GM04504 (cell line): Measurements from ENCODE around the gene PLAAT4.
"Not testable (repeated sequence)": the region's sequence is repeated elsewhere in the genome, so short reads cannot be mapped to it uniquely, and the experiment has no call there.

Experiments used
- DNase-seq: peaks from one replicate; pipeline ENCODE4 v3.0.0-alpha.2; 2012; ENCODE audit warnings: low read depth

Gene PLAAT4

GRCh38 chr11:63547061-63547460, 10.5 kb downstream of the PLAAT4 start:
- no peak for DNase-seq

DNA sequence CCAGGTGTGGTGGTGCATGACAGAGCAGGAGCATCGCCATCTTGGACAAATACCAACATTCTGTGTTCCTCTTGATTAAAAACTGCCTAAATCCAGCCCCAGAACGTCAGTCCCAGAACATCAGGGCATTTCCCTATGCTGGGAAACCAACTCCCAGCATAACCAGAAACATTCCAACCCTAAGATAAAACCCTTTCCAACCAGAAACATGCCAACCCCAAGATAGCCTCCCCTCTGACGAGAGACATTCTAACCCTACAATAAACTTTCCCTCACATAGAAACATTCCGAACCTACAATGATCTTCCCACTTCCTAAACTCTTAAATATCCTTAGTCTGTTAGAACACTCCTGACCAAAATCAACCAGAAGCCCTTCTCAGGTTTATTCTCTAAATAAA, 11.6 kb downstream of the PLAAT4 start:
- DNase-seq: no peak

DNA sequence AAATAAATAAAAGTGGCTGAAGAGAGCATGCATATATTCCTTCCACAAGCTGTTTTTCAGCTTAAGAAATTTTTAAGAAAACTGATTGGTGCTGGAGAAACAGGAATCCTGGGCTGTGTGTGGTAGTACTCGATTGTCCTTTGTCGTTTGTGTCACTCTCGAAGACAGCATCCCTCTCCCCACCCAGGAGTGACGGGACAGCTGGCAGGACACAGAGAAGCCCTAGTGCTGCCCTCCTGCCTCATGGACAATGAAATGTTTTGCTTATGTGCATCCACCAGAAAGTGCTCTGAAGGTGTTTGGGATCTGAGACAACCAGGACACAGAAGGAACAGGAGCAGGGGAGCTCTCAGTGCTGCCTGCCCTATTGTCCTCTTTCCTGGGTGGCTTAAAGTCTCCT, 12.8 kb downstream of the PLAAT4 start:
- no peak for DNase-seq

GRCh38 chr11:63550156-63550700, 13.6 kb downstream of the PLAAT4 start:
- DNase-seq: not testable (repeated sequence)

DNA sequence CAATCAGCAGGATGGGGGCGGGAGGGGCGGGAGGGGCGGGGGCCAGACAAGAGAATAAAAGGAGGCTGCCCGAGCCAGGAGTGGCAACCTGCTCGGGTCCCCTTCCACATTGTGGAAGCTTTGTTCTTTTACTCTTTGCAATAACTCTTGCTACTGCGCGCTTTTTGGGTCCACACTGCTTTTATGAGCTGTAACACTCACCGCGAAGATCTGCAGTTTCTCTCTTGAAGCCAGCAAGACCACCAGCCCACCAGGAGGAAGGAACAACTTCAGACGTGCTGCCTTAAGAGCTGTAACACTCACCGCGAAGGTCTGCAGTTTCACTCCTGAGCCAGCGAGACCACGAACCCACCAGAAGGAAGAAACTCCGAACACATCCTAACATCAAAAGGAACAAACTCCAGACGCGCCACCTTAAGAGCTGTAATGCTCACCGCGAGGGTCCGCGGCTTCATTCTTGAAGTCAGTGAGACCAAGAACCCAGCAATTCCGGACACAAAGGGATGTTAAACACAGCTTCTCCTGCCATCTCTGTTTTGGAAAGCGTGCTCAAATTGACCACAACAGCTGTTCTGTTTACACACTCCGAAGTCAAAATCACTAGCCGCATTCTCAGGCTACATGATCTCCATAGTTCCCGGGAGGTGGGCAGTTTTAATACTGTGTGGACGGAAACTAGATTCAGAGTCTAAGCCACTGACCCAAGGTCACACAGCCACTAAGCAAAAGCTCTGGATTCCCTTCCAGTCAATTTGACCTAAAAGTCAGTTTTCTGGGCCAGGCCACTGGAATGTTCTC, 14.7 kb downstream of the PLAAT4 start:
- DNase-seq: no peak

- DNase-seq: no peak
Observed at GRCh38 chr11:63551889-63552266, 15.3 kb downstream of the PLAAT4 start.

DNA sequence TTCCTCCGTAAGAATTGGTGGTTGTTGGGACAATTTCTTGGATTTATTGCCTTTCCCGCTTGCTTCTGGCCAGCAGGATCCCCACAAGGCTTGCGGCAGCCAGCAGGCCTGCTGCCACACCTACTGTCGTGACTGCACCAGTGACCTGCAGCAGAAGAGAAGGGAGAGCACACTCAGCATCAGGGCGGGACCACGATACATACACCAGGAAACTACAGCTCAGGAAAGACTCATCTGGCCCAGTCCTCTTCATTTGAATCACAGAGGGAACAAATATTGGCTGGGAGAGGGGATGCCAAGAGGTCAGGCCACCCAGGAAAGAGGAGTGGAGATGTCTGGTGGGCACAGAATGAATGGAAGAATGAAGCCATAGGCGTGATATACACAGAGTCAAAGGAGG, 16.3 kb downstream of the PLAAT4 start:
- DNase-seq: no peak

DNA sequence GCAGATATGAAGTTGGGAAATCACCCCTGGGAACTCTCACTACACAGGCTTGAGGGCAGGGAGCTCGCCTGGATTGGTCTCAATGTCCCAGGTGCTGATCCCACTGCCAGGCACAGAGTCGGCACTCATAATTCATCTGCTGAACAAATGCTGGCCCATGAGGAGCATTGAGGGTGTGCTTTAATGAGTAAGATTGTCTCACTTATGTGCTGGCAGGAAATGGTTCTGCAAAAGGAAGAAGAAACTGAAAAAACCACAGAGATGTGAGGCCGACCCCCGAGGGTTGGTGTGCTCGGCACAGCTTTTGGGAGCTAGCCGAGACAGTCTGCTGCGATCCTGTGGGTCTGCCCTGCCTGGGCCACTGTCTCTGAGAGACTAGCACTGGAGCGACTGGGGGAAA, 17.2 kb downstream of the PLAAT4 start:
- DNase-seq: no peak

- no peak for DNase-seq
Observed at GRCh38 chr11:63554877-63555223, 18.2 kb downstream of the PLAAT4 start.

DNA sequence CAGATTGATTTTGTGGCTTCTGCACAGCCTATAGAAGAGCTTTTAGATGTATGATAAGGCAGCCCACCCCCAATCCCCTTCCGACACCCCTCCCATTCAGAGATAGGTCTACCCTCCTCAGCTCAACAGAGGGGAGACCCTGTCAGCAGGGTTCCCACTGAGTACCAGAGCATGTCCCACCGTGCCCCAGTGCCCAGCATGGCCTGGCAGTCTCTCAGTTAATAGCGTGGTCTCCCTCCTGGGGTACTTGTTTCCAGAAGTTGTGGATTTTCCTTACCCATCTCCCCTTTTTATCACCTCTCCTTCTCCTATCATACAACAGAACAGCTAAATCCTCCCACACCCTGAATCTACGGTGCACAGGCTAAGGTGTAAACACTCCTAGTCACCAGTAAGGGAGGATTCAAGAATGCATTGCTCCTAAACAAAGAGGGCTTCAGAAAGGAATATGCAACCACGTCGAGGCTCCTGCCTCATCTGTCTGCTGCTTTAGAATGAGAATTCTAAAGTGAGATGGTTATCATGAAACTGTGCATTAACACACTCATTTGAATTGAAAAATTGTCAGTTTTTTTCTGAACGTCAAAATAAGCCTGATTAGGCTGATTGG, 19.9 kb downstream of the PLAAT4 start:
- DNase-seq: no peak

GRCh38 chr11:63557570-63557969, 21.0 kb downstream of the PLAAT4 start:
- DNase-seq: no peak

GRCh38 chr11:63558459-63559157, 22.0 kb downstream of the PLAAT4 start:
- DNase-seq: no peak

GRCh38 chr11:63560506-63561180, 24.0 kb downstream of the PLAAT4 start:
- DNase-seq: no peak

DNA sequence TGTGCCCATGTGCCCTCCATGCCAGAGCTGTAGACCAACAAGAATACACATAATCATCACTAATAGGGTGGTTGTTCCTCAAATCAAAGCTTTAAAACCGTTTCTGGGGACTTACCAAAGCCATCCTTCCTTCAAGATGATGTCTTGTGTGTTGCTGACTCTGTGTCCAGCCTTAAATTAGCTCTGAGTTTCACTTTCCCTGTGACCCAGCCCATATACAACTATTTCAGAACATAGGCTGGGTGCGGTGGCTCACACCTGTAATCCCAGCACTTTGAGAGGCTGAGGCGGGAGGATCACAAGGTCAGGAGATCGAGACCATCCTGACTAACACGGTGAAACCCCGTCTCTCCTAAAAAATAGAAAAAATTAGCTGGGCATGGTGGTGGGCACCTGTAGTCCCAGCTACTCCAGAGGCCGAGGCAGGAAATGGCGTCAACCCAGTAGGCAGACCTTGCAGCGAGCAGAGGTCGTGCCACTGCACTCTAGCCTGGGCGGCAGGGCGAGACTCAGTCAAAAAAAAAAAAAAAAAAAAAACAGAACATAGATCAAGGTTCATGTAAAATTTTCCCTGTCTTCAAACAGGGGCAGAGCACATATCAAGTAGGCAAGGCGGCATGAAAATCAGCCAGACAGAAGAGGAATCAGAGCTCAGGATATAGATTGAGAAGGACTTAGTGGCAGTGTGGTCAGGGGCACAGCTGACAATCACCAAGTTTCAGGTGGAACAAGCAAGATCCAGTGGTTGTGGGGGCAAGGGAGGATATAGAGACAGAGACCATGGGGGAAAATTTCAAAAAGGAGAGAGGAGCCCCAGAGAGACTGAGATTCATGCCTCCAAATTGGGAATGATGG, 26.8 kb downstream of the PLAAT4 start, which contains the start of gene PLAAT2:
TSS of gene PLAAT2 (minus strand) at position 179 of the 855 bp plus-strand sequence. CDS start at position 124, 55 bp downstream.
- no peak for DNase-seq

- DNase-seq: no peak
Observed at GRCh38 chr11:63564056-63564774, 27.6 kb downstream of the PLAAT4 start.

DNA sequence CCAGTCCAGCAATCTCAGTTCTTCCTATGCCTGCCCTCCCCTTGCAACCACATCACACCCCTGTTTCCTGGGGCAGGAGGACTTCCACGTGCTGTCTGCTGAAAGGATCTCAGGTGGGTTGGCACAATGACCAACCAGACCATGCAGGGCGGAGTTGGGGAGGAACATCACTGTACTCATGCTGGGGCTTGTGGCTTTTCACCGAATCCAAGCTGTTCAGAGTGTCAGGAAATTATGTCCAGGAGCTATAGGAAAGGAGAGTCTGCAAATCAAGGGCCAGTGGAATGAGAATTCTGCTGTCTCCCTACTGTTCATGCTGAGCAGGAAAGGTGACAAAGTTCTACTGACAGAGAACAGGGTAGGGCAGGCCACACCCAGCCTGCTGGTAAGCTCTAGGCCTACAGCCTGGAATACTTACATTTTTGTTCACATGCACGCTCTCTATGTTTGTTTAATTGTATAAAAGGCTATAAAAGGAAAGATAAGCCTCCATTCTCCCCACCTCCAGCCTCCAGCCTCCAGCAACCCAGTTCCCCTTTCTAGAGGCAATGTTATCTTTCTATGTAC, 28.3 kb downstream of the PLAAT4 start:
- no peak for DNase-seq

- DNase-seq: peak; percentile 35
Observed at GRCh38 chr11:63567044-63567840, 30.6 kb downstream of the PLAAT4 start.

- no peak for DNase-seq
Observed at GRCh38 chr11:63569570-63569969, 33.0 kb downstream of the PLAAT4 start.

GRCh38 chr11:63572026-63572688, 35.5 kb downstream of the PLAAT4 start:
- DNase-seq: no peak
